AG10803 (cell line): Measurements from ENCODE around the gene LDLRAD4.

Experiments
- DNase-seq: peaks from one replicate; pipeline ENCODE4 v3.0.0; 2010; ENCODE audit warnings: low read depth
- H3K4me3 ChIP-seq: 2 replicates; pipeline ENCODE4 v1.5.1; 2011; ENCODE audit warnings: mild to moderate bottlenecking, low read length, control low read depth
- TF ChIP-seq, protein P1 (sequence below): conservative IDR thresholded peaks from 2 replicates; pipeline ENCODE4 v1.5.1; 2011; ENCODE audit warnings: mild to moderate bottlenecking, low read length, control low read depth, inconsistent platforms

LDLRAD4 gene

DNA sequence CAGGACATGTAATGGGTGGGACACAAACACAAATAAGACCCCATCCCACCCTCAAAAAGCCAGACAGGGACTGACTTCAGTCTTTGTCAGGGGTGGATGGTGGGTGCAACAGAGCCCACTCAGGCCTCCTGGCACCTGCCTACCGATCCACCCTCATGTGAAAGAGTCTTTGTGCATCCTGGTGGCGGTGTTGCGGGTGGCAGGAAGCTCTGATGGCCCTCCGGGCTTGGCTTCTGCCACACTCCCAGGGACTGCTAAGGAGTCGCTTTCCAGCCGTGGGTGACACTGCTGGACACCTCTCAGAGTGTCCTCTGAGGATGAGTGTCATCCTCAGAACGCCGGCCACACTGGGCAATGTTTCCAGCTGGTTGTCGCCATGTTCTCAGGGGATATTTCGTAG is 92.6 kb downstream of the LDLRAD4 start:
- DNase-seq = no peak
- TF ChIP-seq, protein P1, sequence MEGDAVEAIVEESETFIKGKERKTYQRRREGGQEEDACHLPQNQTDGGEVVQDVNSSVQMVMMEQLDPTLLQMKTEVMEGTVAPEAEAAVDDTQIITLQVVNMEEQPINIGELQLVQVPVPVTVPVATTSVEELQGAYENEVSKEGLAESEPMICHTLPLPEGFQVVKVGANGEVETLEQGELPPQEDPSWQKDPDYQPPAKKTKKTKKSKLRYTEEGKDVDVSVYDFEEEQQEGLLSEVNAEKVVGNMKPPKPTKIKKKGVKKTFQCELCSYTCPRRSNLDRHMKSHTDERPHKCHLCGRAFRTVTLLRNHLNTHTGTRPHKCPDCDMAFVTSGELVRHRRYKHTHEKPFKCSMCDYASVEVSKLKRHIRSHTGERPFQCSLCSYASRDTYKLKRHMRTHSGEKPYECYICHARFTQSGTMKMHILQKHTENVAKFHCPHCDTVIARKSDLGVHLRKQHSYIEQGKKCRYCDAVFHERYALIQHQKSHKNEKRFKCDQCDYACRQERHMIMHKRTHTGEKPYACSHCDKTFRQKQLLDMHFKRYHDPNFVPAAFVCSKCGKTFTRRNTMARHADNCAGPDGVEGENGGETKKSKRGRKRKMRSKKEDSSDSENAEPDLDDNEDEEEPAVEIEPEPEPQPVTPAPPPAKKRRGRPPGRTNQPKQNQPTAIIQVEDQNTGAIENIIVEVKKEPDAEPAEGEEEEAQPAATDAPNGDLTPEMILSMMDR = no peak
- H3K4me3 ChIP-seq = no peak overlapping the region

DNA sequence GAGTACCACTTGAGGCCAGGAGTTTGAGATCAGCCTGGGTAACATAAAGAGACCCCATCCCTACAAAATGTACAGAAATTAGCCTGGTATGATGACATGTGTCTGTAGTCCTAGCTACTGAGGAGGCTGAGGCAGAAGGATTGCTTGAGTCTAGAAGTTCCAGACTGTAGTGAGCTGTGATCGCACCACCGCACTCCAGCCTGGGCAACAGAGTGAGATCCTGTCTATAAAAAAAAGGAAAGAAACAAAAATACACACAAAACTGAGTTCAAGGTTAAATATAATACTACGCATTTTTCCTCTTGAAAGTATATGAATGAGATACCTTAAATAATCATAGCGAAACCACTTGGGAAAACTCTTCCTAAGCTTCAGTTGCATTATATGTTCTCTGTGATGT is 94.0 kb downstream of the LDLRAD4 start:
- no peak for DNase-seq
- TF ChIP-seq, protein P1 = no peak
- no peak overlapping the region for H3K4me3 ChIP-seq

DNA sequence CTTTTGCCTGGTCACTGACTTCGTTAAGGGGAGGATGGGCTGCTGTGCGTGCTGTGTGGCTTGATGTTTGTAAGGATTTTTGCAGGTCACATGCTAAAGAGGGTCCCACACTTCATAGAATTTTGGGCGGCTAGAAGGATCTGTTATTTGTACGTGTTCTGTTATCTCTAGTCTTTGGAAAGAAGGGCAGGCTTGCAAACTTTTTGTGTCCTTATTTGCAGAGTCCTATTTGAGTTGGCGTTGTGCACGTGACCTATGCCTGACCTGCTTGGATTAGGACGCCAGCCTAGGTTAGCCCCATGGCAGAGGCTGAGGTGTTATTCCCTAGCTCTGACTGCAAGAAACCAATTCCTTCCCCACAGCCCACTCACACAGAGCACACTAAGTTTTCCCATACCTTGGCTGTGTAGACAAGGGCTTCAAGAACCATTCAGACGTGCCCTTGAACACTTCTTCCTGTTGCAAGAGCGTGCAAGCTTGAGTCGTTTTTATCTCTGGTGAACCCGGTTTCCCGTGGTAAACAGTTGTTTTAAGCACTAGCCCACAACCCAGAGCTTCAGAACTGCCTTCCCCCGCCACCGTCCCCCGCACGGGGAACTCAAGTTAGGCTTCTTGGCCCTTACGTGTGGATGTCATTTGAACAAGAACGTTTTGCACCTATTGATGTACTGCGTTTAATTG is 94.6 kb downstream of the LDLRAD4 start:
- no peak for DNase-seq
- no peak overlapping the region for H3K4me3 ChIP-seq
- TF ChIP-seq, protein P1 = no peak

DNA sequence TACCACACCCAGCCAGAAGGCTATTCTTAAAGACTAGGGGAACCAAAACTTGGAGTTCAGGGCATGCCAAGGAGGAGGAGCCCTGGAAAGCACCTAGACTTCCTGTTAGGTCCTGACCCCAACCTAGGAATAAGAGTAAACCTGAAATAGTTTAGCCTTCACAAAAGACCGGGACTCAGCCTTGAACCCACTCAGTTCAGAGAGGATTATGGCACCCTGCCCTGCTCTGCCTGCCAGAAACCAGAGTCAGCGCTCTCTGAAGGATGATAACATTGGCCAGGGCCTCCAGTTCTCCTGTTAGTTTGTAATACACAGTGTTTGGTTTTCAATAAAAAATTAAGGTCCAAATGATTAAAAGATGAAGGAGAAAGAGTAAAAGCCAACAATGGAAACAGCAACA is 96.4 kb downstream of the LDLRAD4 start:
- TF ChIP-seq, protein P1 = no peak
- no peak for DNase-seq
- H3K4me3 ChIP-seq = no peak overlapping the region

DNA sequence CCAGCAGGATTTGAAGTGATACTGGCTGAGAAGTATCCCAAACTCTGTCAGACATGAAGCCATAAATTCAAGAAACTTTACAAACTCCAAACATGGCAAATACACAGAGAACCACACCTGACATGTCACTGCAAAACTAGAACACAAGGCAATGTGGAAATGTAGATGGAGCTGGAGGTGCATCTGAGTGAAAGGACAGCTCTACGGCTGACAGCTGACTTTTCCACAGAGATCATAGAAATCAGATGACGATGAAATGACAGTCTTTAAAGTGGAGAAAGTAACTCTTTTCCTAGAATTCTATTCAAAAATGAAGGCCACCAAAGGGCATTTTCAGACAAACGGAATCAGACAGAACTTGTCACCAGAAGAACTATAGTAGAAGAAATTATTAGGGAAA is 97.5 kb downstream of the LDLRAD4 start:
- TF ChIP-seq, protein P1 = no peak
- no peak for DNase-seq

DNA sequence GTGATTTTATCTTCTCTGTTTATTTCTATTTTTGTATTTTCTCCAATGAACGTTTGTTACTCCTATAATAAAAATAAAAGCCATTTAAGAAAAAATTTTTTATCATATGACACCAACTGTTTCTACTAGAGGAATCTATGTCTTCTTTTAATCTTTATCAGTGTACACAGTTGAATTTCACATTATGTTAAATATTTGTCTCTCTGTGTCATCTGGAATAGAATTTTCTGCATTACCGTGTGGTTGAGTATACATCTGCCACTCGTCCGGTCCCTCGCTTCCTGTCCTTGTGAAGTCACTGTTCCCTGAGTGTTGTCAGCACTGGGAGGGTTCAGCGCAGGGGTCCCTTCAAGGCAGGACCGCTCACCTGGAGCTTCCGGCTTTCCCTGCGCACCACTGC is 99.2 kb downstream of the LDLRAD4 start:
- TF ChIP-seq, protein P1 = no peak
- no peak overlapping the region for H3K4me3 ChIP-seq
- no peak for DNase-seq

More for the DNA sequence above, 97.5 kb downstream of the LDLRAD4 start:
- no peak overlapping the region for H3K4me3 ChIP-seq

DNA sequence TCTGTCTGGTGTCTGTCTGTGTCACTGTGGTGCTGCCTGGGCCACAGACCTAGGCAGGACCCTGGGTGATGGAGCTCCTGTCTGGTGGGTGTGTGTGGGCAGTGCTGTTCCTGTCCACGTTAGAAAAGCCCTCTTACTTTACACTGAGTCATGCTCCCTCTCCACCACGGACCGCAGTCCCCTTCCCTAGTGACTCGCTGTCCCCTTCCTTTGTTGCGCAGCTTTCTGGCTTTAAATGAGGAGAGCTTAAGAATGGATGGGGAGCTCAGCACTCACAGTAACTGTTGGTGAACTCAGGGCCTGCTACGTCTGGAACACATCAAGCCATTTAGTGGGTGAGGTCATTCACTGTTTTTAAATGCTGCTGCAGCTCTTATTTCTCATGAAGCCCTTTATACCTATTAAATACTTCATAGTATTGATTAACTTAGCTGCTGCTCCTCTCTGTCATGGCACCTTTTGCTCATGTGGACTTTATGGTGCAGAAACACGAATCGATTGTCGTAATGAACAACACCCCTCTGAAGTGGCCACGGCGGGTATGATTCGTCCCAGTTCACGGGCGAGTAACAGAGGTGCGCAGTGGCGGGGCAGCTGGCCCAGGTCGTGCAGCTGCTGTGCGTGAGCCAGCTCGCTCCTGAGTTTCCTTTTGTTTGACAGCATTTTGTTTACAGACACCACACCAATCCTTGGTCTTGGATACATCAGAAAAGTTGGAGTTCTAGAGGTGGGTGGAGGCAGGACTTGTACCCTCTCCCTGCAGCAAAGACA is 100.4 kb downstream of the LDLRAD4 start:
- H3K4me3 ChIP-seq = no peak overlapping the region
- TF ChIP-seq, protein P1 = no peak
- DNase-seq = peak; percentile 10
